Airway epithelial cell (primary cell): ENCODE data around the gene NUCKS1. TPM values are rescaled to one million over a fixed set of nuclear protein-coding genes. Genes with fewer than 3 reads are reported as not detected.

Source experiments
- total RNA-seq: library from RNA; depleted of rRNA; stranded (reverse); fragments of >200 nt; gene quantifications from 2 replicates; pipeline ENCODE4 v1.2.3, GENCODE V29; 2015

NUCKS1 gene
- total RNA-seq: 81.1 and 92.2 TPM in 2 replicates

GRCh38 chr1:205750138-205751035, at the start of gene NUCKS1:
Gene NUCKS1, minus strand, starts transcription at chr1:205750182. Its CDS starts 209 bp downstream, at chr1:205749973.

GRCh38 chr1:205775015-205775716, 25.2 kb upstream of the NUCKS1 start, which contains the start of gene RAB29:
Gene RAB29, minus strand, starts transcription at chr1:205775482. Its CDS starts 526 bp downstream, at chr1:205774956.

GRCh38 chr1:205680073-205680851, 69.7 kb downstream of the NUCKS1 start, which contains the start of gene SLC45A3:
Gene SLC45A3, minus strand, starts transcription at chr1:205680509. Its CDS starts 15,853 bp downstream, at chr1:205664656.

Other genes with a start within 250 kb of the NUCKS1 start
- 10.3 and 15.0 TPM in 2 replicates for gene CDK18, start 245.5 kb downstream of the NUCKS1 start, total RNA-seq
- gene ELK4, start 118.2 kb downstream of the NUCKS1 start, total RNA-seq: 7.6 and 12.3 TPM in 2 replicates
- 6.2 and 6.7 TPM in 2 replicates for gene SLC45A3, start 69.7 kb downstream of the NUCKS1 start, total RNA-seq
- 9.2 and 13.5 TPM in 2 replicates for gene RAB29, start 25.3 kb upstream of the NUCKS1 start, total RNA-seq
- gene SLC41A1, start 63.0 kb upstream of the NUCKS1 start, total RNA-seq: 11.7 and 11.8 TPM in 2 replicates
- not detected in 2 replicates for gene PM20D1, start 100.0 kb upstream of the NUCKS1 start, total RNA-seq
- gene SLC26A9, start 193.3 kb upstream of the NUCKS1 start, total RNA-seq: 0.07 and 0.19 TPM in 2 replicates